CD14-positive monocyte (primary cell): Measurements from ENCODE around the gene DNAH2. TPM values are rescaled to one million over a fixed set of nuclear protein-coding genes. Genes with fewer than 3 reads are reported as not detected.

Source experiments
- DNase-seq, 3 donors: peaks; one replicate each; pipeline ENCODE4 v3.0.0-alpha.2; 2011 to 2022
- H2AFZ ChIP-seq: 2 replicates; pipeline ENCODE4 v1.6.0; 2012; ENCODE audit warnings: mild to moderate bottlenecking, low read depth, low read length, inconsistent platforms; ENCODE audit not compliant: insufficient read depth, poor library complexity, severe bottlenecking
- H3K27ac ChIP-seq, 2 donors: 1 replicate in 1 of 2; 2 replicates in 1 of 2; pipeline ENCODE4 v1.5.1; 2012 to 2013; ENCODE audit warnings: low read length in 2 of 2, control low read depth in 1 of 2, inconsistent platforms in 1 of 2, low read depth in 1 of 2, mild to moderate bottlenecking in 1 of 2
- H3K27me3 ChIP-seq, 2 donors: one replicate each; pipeline versions ENCODE4 v1.6.0 to v1.6.1; 2011 to 2013; ENCODE audit warnings: low read length in 2 of 2; ENCODE audit not compliant: control insufficient read depth in 2 of 2, insufficient read depth in 2 of 2
- H3K36me3 ChIP-seq, 2 donors: replicated peaks in 1 of 2; 1 replicate in 1 of 2; 2 replicates in 1 of 2; pipeline versions ENCODE4 v1.5.1 to v1.6.1; 2012 to 2013; ENCODE audit warnings: low read length in 2 of 2, control low read depth in 1 of 2, inconsistent platforms in 1 of 2, mild to moderate bottlenecking in 1 of 2; ENCODE audit not compliant: insufficient read depth in 2 of 2, control insufficient read depth in 1 of 2
- H3K4me1 ChIP-seq, 2 donors: 1 replicate in 1 of 2; 2 replicates in 1 of 2; pipeline versions ENCODE4 v1.5.1 to v1.6.1; 2012 to 2013; ENCODE audit warnings: low read length in 2 of 2, control low read depth in 1 of 2, inconsistent platforms in 1 of 2, mild to moderate bottlenecking in 1 of 2, moderate library complexity in 1 of 2; ENCODE audit not compliant: insufficient read depth in 2 of 2, control insufficient read depth in 1 of 2
- H3K4me2 ChIP-seq: replicated peaks from 2 replicates; pipeline ENCODE3; 2012; ENCODE audit warnings: low read length, moderate library complexity, mild to moderate bottlenecking; ENCODE audit not compliant: poor library complexity, severe bottlenecking; ENCODE audit errors: extremely low read depth
- H3K4me3 ChIP-seq, 3 experiments: fragments of 200-600 bp in 1 of 3; sonication (generic) in 1 of 3; replicated peaks in 1 of 3; 1 replicate in 2 of 3; 2 replicates in 1 of 3; pipeline ENCODE4 v1.5.1; 2011 to 2013; ENCODE audit warnings: low read length in 3 of 3, mild to moderate bottlenecking in 3 of 3, control low read depth in 2 of 3, low read depth in 2 of 3, inconsistent platforms in 1 of 3, moderate library complexity in 1 of 3
- H3K79me2 ChIP-seq: 2 replicates; pipeline ENCODE4 v1.6.0; 2012; ENCODE audit warnings: mild to moderate bottlenecking, control low read depth, inconsistent platforms, low read length, moderate library complexity; ENCODE audit not compliant: insufficient read depth
- H3K9ac ChIP-seq: 2 replicates; pipeline ENCODE4 v1.6.0; 2017; ENCODE audit warnings: low read length, mild to moderate bottlenecking; ENCODE audit not compliant: insufficient read depth, poor library complexity, severe bottlenecking
- H3K9me3 ChIP-seq, 2 donors: replicated peaks in 1 of 2; 1 replicate in 1 of 2; 2 replicates in 1 of 2; pipeline versions ENCODE4 v1.5.1 to v1.6.1; 2012 to 2013; ENCODE audit warnings: low read length in 2 of 2, control low read depth in 1 of 2; ENCODE audit not compliant: control insufficient read depth in 1 of 2, insufficient read depth in 1 of 2
- H4K20me1 ChIP-seq: 2 replicates; pipeline ENCODE4 v1.6.0; 2012; ENCODE audit warnings: mild to moderate bottlenecking, low read length, control low read depth, moderate library complexity; ENCODE audit not compliant: insufficient read depth
- H3K27ac Mint-ChIP-seq, 7 donors: one replicate each; pipeline ENCODE4 v1.8.0; 2020; ENCODE audit warnings: mild to moderate bottlenecking in 7 of 7, mixed read lengths in 7 of 7, moderate library complexity in 6 of 7, inconsistent platforms in 2 of 7
- H3K27me3 Mint-ChIP-seq, 3 donors: one replicate each; pipeline ENCODE4 v1.8.0; 2021 to 2022; ENCODE audit warnings: low read depth in 3 of 3, mild to moderate bottlenecking in 3 of 3, mixed read lengths in 3 of 3, moderate library complexity in 3 of 3, inconsistent platforms in 1 of 3
- H3K36me3 Mint-ChIP-seq, 2 donors: one replicate each; pipeline ENCODE4 v1.8.0; 2020; ENCODE audit warnings: mixed read lengths in 2 of 2, inconsistent platforms in 1 of 2, mild to moderate bottlenecking in 1 of 2
- H3K4me1 Mint-ChIP-seq: one replicate; pipeline ENCODE4 v1.8.0; 2020; ENCODE audit warnings: mild to moderate bottlenecking, mixed read lengths
- H3K4me3 Mint-ChIP-seq, 2 donors: one replicate each; pipeline ENCODE4 v1.8.0; 2020; ENCODE audit warnings: mild to moderate bottlenecking in 2 of 2, mixed read lengths in 2 of 2, moderate library complexity in 1 of 2
- H3K9me3 Mint-ChIP-seq, 7 donors: one replicate each; pipeline ENCODE4 v1.8.0; 2020 to 2022; ENCODE audit warnings: mixed read lengths in 7 of 7, mild to moderate bottlenecking in 6 of 7, moderate library complexity in 6 of 7, inconsistent platforms in 2 of 7
- WGBS: methylation state at CpG from one replicate; pipeline ENCODE4 v1.1.5; 2013; ENCODE audit warnings: missing lambda C conversion rate; ENCODE audit not compliant: insufficient coverage; 5-methylcytosine and 5-hydroxymethylcytosine counted together
- intact Hi-C, 2 donors: fragments of 100-400 bp; cut with micrococcal nuclease; formaldehyde crosslinking; loops; one replicate each; pipeline versions ENCODE4 v1.15.0 to v1.15.1; 2023
- polyA plus RNA-seq, 3 donors: library from polyadenylated mRNA; depleted of rRNA in 1 of 3; unstranded in 2 of 3; stranded (reverse) in 1 of 3; fragments of 300-500 nt in 2 of 3; fragments of >200 nt in 1 of 3; fragmentation: Illumina TruSeq in 2 of 3; gene quantifications; 1 replicate in 2 of 3; 2 replicates in 1 of 3; pipeline ENCODE4 v1.2.3, GENCODE V29; 2012 to 2021
- TF ChIP-seq, protein P1 (sequence below): fragments of 200-600 bp; IDR thresholded peaks from one replicate; pipeline ENCODE4 v1.8.0; 2022; ENCODE audit warnings: antibody characterized with exemption, mild to moderate bottlenecking

DNAH2 gene
- polyA plus RNA-seq, 3 donors, result 0.03 to 0.15 TPM; not detected in 1

DNA sequence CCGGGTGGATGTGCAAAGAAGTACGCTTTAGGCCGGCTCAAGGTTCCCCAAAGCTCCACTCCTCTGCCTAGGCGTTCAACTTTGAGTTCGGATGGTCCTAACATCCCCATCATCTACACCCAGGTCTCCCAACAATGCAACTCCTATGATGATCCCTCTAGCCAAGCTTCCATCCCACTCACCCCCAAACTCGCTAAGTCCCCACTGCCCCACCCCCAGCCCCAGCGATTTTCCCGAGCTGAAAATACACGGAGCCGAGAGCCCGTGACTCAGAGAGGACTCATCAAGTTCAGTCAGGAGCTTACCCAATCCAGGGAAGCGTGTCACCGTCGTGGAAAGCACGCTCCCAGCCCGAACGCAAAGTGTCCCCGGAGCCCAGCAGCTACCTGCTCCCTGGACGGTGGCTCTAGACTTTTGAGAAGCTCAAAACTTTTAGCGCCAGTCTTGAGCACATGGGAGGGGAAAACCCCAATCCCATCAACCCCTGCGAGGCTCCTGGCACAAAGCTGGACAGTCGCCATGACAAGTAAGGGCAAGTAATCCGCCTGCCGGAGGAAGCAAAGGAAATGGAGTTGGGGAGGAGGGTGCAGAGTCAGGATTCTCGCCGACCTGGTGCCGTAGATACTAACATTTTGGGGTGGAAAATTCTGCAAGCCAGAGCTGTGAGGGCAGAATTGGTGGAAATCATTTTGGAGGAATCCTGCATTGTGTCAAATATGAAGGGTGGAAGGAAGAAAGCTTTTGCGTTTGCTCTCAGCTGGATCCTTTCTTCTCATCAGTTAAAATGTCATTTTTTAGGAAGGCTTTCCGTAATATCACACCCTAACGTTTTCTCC is 30.3 kb upstream of the DNAH2 start, which contains the start of gene TP53:
Gene TP53 (minus strand): TSS at position 419 of the 836 bp plus-strand sequence. CDS start 10,896 bp downstream, outside the sequence.
- TF ChIP-seq, protein P1, sequence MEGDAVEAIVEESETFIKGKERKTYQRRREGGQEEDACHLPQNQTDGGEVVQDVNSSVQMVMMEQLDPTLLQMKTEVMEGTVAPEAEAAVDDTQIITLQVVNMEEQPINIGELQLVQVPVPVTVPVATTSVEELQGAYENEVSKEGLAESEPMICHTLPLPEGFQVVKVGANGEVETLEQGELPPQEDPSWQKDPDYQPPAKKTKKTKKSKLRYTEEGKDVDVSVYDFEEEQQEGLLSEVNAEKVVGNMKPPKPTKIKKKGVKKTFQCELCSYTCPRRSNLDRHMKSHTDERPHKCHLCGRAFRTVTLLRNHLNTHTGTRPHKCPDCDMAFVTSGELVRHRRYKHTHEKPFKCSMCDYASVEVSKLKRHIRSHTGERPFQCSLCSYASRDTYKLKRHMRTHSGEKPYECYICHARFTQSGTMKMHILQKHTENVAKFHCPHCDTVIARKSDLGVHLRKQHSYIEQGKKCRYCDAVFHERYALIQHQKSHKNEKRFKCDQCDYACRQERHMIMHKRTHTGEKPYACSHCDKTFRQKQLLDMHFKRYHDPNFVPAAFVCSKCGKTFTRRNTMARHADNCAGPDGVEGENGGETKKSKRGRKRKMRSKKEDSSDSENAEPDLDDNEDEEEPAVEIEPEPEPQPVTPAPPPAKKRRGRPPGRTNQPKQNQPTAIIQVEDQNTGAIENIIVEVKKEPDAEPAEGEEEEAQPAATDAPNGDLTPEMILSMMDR, result no peak
- DNase-seq, result peak; percentile 91 to 99 (median 94)
- Histone ChIP-seq H3K27me3 (no peaks in the 10 kb centered on the region), H3K4me3 (peak within 1 kb of the TSS; percentile 85 to 99 (median 99)), H4K20me1 (peaks cover 14% of the 10 kb centered on the region), H3K79me2 (peaks cover 52% of the 10 kb centered on the region), H2AFZ (peak within 1 kb of the TSS; percentile 97), H3K36me3 (no peaks in the 10 kb centered on the region), H3K9ac (peak within 1 kb of the TSS; percentile 99), H3K9me3 (no peaks in the 10 kb centered on the region), H3K27ac (peak within 1 kb of the TSS; percentile 100), H3K4me2 (peak within 1 kb of the TSS; percentile 77), H3K4me1 (peaks cover 24 to 35% of the 10 kb centered on the region in 2 donors)
- Mint-ChIP-seq H3K27me3 (no peaks in the 10 kb centered on the region), H3K9me3 (peaks cover 0 to 2% (median 0%) of the 10 kb centered on the region in 7 donors), H3K4me3 (peak within 1 kb of the TSS; percentile 96 to 100), H3K4me1 (peaks cover 32% of the 10 kb centered on the region), H3K36me3 (peaks cover 13 to 25% of the 10 kb centered on the region in 2 donors), H3K27ac (peak within 1 kb of the TSS; percentile 99 to 100 (median 100))
- intact Hi-C loops, result loop anchor here (2.0 to 10.0 kb wide), 8 partner anchors 60 to 382 kb away; partner anchors contain the start of genes SAT2 (in 2 of the 2), CD68 (in 1 of the 2), EIF5A (in 1 of the 2) and FGF11 (in 1 of the 2)
- WGBS, result 0% methylated on average over 26 of the region's 30 CpGs
